ACHN (cell line): ENCODE measurements around the gene RPRD2.
"Not testable (repeated sequence)": the region's sequence is repeated elsewhere in the genome, so short reads cannot be mapped to it uniquely, and the experiment has no call there.

ENCODE experiments used
- DNase-seq: peaks from one replicate; pipeline ENCODE4 v3.0.0-alpha.2; 2015
- in situ Hi-C: cut with HindIII; loops from 2 replicates; pipeline ENCODE4 v1.10.0; 2017; ENCODE audit warnings: low sequenced_read_pairs, low pct_ligation_motif_present, low pct_unique_long_range_greater_than_20kb

RPRD2 gene

GRCh38 chr1:150363426-150364230, at the start of gene RPRD2:
Gene RPRD2 (plus strand): TSS chr1:150364147. CDS start chr1:150364715, 568 bp downstream.
- DNase-seq: peak; percentile 100
- in situ Hi-C loops: no loop called here

GRCh38 chr1:150314691-150315090, 49.3 kb upstream of the RPRD2 start:
- in situ Hi-C loops, DNase-seq: not testable (repeated sequence)

GRCh38 chr1:150320667-150320978, 43.3 kb upstream of the RPRD2 start:
- DNase-seq: no peak
- in situ Hi-C loops: no loop called here

GRCh38 chr1:150321826-150322166, 42.2 kb upstream of the RPRD2 start:
- in situ Hi-C loops: no loop called here
- no peak for DNase-seq

- no peak for DNase-seq
- in situ Hi-C loops: no loop called here
Observed at GRCh38 chr1:150322310-150322709, 41.6 kb upstream of the RPRD2 start.

GRCh38 chr1:150332651-150333290, 31.2 kb upstream of the RPRD2 start:
- DNase-seq: no peak
- in situ Hi-C loops: no loop called here

- in situ Hi-C loops: no loop called here
- DNase-seq: no peak
Observed at GRCh38 chr1:150346316-150346715, 17.6 kb upstream of the RPRD2 start.

GRCh38 chr1:150352866-150353265, 11.1 kb upstream of the RPRD2 start:
- in situ Hi-C loops: no loop called here
- no peak for DNase-seq

GRCh38 chr1:150362721-150363425, 1.1 kb upstream of the RPRD2 start:
- DNase-seq: no peak
- in situ Hi-C loops: no loop called here

GRCh38 chr1:150364231-150365003, 470 bp downstream of the RPRD2 start:
- in situ Hi-C loops: no loop called here
- peak; percentile 84 for DNase-seq

- in situ Hi-C loops: no loop called here
- peak; percentile 32 for DNase-seq
Observed at GRCh38 chr1:150365941-150366340, 2.0 kb downstream of the RPRD2 start.

GRCh38 chr1:150366416-150367296, 2.7 kb downstream of the RPRD2 start:
- peak; percentile 88 for DNase-seq
- in situ Hi-C loops: no loop called here

- in situ Hi-C loops: no loop called here
Observed at GRCh38 chr1:150371110-150371509, 7.2 kb downstream of the RPRD2 start.

GRCh38 chr1:150372580-150372979, 8.6 kb downstream of the RPRD2 start:
- in situ Hi-C loops: no loop called here
- DNase-seq: no peak

More at GRCh38 chr1:150371110-150371509, 7.2 kb downstream of the RPRD2 start:
- DNase-seq: no peak

GRCh38 chr1:150376110-150376509, 12.2 kb downstream of the RPRD2 start:
- in situ Hi-C loops: no loop called here
- no peak for DNase-seq

- DNase-seq: no peak
- in situ Hi-C loops: no loop called here
Observed at GRCh38 chr1:150383631-150384324, 19.8 kb downstream of the RPRD2 start.

GRCh38 chr1:150385537-150386445, 21.8 kb downstream of the RPRD2 start:
- in situ Hi-C loops: no loop called here
- no peak for DNase-seq
